Stimulated activated CD4-positive, alpha-beta T cell treated with anti-CD3 and anti-CD28 coated beads, Interleukin-12 subunit alpha, Interleukin-12 subunit beta, amount 100 ng/mL, for 4 hours (primary cell): ENCODE measurements around the gene ZNF579.

ENCODE experiments used
- DNase-seq: peaks from one replicate; pipeline ENCODE4 v3.0.0-alpha.2; 2020

The ZNF579 gene, protein sequence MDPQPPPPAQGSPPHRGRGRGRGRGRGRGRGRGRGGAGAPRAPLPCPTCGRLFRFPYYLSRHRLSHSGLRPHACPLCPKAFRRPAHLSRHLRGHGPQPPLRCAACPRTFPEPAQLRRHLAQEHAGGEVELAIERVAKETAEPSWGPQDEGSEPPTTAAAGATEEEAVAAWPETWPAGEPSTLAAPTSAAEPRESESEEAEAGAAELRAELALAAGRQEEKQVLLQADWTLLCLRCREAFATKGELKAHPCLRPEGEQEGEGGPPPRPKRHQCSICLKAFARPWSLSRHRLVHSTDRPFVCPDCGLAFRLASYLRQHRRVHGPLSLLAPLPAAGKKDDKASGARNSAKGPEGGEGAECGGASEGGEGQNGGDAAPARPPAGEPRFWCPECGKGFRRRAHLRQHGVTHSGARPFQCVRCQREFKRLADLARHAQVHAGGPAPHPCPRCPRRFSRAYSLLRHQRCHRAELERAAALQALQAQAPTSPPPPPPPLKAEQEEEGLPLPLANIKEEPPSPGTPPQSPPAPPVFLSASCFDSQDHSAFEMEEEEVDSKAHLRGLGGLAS

GRCh38 chr19:55580628-55581144, at the start of gene ZNF579:
ZNF579 (minus strand) TSS chr19:55580848; CDS start chr19:55579639, 1,209 bp downstream.
- DNase-seq = peak; percentile 78

- DNase-seq = no peak
Observed at GRCh38 chr19:55626350-55626749, 45.7 kb upstream of the ZNF579 start.

DNA sequence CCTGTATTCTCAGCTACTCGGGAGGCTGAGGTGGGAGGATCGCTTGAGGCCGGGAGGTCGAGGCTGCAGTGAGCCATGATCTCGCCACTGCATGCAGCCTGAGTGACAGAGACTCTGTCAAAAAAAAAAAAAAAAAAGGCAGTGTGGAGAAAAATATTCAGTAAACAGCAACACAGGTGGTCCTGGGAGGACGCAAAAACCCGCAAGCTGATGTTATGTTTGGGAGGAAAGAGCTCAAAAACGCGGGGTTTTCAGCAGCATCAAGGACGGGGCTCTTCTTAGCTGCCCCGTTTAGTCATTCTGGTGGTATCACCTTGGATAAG, 44.3 kb upstream of the ZNF579 start:
- DNase-seq = no peak

DNA sequence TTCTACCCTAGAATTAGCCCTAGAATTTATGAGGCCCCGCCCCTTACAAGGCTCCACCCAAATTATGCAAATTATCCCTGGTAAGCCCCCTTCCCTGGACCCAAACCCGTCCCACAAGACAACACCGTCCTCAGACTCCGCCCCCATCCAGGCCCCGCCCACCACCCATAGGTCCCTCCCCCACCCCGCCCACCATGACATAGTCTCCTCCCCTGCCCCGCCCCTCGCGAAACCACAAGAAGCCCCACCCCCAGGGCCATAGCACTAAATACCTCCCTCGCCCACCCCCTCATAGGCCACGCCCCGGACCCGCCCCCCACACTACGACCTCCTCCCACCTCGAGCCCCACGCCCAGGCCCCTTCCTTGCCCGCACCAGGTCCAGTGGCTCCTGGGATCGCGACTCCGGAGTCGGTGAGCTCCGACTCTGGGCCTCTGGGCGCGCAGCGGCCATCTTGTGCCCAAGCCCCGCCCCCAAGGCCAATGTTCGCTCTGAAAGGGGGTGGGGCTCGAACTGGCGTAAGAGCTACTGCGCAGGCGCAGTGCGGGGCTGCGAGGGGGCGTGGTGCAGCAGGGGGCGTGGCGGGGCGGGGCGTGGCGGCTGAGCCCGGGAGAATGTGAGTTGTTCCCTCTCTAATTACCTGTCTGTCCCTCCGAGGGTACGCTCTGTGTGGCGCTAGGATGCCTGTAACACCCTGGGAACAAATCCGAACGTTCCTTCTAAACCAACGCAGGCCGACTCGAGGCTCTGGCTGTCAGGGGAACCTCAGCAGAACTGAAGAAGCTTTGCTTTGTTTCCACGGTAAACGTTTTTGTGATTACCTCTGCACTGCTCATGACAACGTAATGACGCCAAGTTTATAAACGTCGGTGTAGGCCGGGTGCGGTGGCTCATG, 43.7 kb upstream of the ZNF579 start, which contains the start of gene ZNF784:
Gene ZNF784 (minus strand): TSS at position 458 of the 895 bp plus-strand sequence. CDS start 5 bp downstream, at position 453.
- DNase-seq = peak; percentile 95

GRCh38 chr19:55623561-55623960, 42.9 kb upstream of the ZNF579 start:
- no peak for DNase-seq

GRCh38 chr19:55623130-55623529, 42.5 kb upstream of the ZNF579 start:
- DNase-seq = no peak

GRCh38 chr19:55622242-55622969, 41.8 kb upstream of the ZNF579 start:
- DNase-seq = no peak

GRCh38 chr19:55621673-55622231, 41.1 kb upstream of the ZNF579 start:
- no peak for DNase-seq

GRCh38 chr19:55621205-55621672, 40.6 kb upstream of the ZNF579 start:
- no peak for DNase-seq

- DNase-seq = no peak
Observed at GRCh38 chr19:55620410-55621204, 40.0 kb upstream of the ZNF579 start.

- no peak for DNase-seq
Observed at GRCh38 chr19:55619286-55619685, 38.6 kb upstream of the ZNF579 start.

- DNase-seq = no peak
Observed at GRCh38 chr19:55618426-55618825, 37.8 kb upstream of the ZNF579 start.

- DNase-seq = no peak
Observed at GRCh38 chr19:55617426-55617825, 36.8 kb upstream of the ZNF579 start.

- no peak for DNase-seq
Observed at GRCh38 chr19:55616395-55616875, 35.8 kb upstream of the ZNF579 start.

DNA sequence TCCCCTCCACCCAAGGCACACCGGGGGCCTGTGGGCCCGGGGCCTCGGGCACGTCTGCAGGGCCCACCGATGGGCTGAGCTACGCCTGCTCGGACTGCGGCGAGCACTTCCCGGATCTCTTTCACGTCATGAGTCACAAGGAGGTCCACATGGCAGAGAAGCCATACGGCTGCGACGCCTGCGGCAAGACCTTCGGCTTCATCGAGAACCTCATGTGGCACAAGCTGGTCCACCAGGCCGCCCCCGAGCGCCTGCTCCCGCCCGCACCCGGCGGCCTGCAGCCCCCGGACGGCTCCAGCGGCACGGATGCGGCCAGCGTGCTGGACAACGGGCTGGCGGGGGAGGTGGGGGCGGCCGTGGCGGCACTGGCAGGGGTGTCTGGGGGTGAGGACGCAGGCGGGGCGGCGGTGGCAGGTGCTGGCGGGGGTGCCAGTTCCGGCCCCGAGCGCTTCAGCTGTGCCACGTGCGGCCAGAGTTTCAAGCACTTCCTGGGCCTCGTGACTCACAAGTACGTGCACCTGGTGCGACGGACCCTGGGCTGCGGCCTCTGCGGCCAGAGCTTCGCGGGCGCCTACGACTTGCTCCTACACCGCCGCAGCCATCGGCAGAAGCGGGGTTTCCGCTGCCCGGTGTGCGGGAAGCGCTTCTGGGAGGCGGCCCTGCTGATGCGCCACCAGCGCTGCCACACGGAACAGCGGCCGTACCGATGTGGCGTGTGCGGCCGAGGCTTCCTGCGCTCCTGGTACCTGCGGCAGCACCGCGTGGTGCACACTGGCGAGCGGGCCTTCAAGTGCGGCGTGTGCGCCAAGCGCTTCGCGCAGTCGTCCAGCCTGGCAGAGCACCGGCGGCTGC, 35.1 kb upstream of the ZNF579 start:
- DNase-seq = no peak

GRCh38 chr19:55614711-55615542, 34.3 kb upstream of the ZNF579 start:
- no peak for DNase-seq

GRCh38 chr19:55613930-55614710, 33.5 kb upstream of the ZNF579 start:
- no peak for DNase-seq

DNA sequence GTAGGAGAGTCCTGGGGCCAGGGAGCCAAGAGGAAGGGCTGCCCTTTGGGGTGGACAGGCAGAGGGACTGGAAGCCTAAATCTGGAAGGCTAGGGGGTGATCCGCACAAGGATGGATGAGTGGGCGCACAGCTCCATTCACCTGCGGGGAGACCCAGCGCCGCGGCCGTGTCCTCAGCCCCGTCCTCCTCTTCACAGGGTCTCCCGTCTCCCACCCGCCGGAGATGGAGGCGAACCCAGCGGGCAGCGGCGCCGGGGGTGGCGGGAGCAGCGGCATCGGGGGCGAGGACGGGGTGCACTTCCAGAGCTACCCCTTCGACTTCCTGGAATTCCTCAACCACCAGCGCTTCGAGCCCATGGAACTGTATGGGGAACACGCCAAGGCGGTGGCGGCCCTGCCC, 32.7 kb upstream of the ZNF579 start:
- DNase-seq = no peak
